Stimulated activated naive CD4-positive, alpha-beta T cell (primary cell): ENCODE data around the gene GFY.

ENCODE experiments used
- DNase-seq, 6 experiments: peaks; one replicate each; lab custom pipeline; 2025; lab: John Stamatoyannopoulos, UW

Gene GFY, protein sequence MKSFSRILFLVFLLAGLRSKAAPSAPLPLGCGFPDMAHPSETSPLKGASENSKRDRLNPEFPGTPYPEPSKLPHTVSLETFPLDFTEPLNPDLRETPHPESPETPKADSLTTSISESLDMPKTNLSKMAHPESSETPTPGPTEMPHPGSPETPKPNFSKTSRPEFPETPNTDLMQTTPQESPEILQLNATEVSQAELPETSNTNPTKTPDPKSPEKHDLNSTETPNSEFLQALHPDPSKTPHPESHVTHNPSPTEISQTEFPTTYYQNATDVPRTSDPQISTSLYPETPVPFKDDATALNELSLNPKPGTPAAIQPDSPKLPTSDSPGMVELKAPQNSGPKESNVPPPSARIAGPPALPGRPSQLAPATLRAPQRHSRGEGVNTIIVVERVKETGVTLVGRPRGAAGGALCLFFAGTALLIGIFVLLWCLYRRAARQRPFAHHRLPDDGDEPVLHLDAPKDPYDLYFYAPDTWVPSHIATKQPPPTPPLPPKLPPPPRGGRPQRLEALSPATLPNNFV

GRCh38 chr19:49425178-49425577 lies at the start of gene GFY:
TSS of gene GFY (plus strand) at chr19:49425388. CDS start at chr19:49426431, 1,043 bp downstream.
- no peak for DNase-seq

GRCh38 chr19:49378512-49378911 lies 46.7 kb upstream of the GFY start:
- DNase-seq = no peak

GRCh38 chr19:49380391-49380790 lies 44.8 kb upstream of the GFY start:
- DNase-seq = no peak

GRCh38 chr19:49382639-49383038 lies 42.5 kb upstream of the GFY start:
- DNase-seq = no peak

DNA sequence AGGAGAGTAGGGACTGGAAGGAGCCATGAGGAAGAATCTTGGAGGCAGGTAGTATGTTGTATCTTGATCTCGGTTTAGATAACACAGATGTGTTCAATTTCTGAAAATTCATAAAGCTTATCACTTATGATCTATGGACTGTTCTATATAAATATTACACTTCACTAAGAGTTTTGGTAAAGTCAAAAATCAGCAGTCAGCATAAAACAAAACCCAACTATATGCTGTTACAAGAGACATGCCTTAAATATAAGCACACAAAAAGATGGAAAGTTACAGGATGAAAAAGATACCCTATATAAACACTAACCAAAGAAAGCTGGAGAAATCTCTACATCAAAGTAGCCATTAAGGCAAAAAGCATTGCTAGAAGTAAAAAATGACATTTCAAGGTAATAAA lies 41.6 kb upstream of the GFY start:
- no peak for DNase-seq

DNA sequence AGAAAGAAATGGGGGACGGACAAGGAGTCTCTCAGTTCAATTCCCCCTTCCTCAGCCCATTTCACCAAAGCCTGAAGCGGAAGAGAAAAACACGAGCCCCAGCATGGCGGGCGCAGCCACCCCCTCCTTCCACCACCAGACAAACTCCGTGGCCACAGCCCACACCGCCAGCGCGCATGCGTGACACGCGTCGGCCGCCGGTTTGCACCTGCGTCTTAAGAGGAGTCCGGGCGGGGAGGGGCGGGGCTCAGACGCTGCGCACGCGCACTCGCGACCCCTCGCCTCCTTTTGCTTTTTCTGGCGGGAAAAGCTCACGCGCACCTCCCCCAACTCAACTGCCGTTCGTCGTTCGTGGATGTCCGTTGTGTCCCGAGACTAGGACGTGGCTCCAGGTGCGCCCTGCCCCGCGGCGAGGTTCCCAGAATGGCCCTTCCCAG lies 37.2 kb upstream of the GFY start, which contains the start of gene KASH5:
TSS of gene KASH5 (plus strand) at position 314 of the 437 bp plus-strand sequence. CDS start 2,635 bp downstream, outside the sequence.
- peak; percentile 51 to 85 (median 80) for DNase-seq

DNA sequence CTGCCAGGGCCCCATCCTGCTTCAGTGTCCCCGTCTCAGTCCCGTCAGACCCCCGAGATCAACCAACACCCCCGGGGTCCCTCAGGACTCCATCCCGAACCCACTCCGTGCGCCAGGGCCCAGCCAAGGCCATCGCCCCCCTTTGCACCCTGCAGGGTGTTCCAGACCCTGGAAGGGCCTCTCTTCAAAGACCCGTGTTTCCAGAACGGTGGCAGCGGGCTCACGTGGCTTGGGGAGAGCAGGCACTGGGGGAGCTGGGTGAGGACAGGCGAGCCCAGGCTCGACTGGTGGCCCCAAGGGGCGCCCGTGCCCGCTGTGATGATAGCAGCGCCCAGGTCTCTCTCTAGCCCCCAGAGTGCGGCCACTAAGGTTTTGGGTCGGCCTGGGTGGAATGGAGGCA lies 35.8 kb upstream of the GFY start:
- no peak for DNase-seq

DNA sequence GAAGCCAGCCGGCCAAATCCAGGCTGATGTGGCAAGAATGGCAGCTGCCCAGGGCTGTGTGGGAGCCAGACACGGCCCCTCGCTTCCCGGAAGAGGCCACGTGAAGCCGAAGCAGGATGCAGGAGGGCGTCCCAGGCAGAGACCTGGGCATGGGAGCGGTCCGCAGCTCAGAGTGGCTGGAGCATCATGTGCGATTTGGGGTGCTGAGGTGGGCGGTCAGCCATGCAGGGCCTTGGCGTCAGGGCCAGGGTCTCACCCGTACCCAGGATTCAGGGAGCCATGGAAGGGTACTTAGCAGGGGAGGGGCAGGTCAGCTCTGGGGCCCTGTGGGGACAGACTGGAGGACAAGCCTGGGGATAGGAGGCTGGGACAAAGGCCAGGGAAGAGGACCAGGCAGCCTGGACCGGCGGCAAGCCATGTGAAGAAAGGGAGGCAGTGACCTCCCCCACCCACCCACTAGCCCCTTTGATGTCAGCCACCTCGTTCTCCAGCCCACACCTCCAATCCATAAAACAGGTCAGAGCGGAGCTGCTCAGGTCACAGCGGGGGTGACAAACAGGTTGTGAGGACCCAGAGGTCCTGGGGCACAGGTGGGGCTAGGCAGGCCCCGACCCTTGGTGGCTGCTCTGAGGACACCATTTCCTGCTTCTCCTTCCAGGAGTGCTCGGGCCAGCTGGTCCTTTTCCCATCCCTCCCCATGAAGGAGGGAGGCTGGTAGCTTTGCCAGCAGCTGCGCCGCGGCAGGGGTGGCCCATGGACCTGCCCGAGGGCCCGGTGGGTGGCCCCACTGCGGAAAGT lies 34.9 kb upstream of the GFY start:
- DNase-seq = no peak

- DNase-seq = no peak
These were observed 34.2 kb upstream of the GFY start for GRCh38 chr19:49390929-49391359.

GRCh38 chr19:49391581-49392399 lies 33.4 kb upstream of the GFY start:
- DNase-seq = peak; percentile 56 to 81 (median 72)

DNA sequence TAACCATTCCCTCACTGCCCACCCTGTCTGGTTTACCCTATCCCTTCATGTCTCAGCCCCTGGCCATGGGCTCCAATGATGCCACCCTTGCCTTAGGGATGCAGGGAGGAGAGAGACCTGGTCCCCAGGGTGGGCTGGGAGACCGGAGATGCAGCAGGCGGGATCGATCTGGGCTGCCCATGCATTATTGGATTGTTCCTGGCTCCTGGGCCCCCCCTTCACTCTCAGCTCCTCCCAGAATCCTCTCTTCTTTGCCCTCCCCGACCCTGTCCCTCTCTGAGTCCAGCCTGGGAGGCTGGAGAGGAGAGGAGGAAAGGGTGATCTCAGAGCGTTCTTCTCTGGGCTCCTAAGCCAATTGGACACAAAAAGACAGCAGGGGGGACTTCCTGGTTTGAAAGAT lies 31.3 kb upstream of the GFY start:
- DNase-seq = no peak

DNA sequence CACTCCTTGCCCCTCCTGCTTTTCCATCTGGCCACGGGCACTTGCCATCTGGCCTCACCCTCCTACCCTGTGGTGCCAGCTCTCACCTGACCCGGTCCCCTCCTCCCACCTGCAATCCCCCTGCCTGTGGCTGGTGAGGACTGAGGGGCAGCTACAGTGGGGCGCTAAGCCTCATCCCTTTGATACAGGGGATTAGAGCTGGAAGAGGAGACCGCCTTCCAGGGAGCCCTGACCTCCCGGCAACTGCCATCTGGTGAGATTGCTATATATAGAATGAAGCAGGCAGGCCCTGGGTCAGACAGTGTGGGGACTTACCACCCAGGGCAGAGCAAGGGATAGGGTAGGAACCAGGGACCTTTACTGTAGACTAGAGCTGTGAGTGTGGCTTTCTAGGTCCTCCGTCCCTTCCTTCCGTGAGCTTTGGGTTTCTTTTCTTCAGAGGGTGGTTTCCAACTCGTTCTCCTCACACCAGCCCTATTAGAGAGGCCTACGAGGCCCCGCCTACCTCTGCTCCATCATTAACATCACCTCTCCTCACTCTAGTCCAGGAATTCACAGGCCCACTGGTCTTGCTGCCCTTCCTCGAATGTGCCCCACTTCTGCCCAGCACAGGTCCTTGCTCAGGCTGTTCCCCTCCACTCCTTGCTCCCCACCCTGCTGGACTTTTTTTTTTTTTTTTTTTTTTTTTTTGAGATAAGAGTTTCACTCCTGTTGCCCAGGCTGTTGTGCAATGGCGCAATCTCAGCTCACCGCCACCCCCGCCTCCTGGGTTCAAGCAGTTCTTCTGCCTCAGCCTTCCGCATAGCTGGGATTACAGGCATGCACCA lies 29.4 kb upstream of the GFY start:
- no peak for DNase-seq

DNA sequence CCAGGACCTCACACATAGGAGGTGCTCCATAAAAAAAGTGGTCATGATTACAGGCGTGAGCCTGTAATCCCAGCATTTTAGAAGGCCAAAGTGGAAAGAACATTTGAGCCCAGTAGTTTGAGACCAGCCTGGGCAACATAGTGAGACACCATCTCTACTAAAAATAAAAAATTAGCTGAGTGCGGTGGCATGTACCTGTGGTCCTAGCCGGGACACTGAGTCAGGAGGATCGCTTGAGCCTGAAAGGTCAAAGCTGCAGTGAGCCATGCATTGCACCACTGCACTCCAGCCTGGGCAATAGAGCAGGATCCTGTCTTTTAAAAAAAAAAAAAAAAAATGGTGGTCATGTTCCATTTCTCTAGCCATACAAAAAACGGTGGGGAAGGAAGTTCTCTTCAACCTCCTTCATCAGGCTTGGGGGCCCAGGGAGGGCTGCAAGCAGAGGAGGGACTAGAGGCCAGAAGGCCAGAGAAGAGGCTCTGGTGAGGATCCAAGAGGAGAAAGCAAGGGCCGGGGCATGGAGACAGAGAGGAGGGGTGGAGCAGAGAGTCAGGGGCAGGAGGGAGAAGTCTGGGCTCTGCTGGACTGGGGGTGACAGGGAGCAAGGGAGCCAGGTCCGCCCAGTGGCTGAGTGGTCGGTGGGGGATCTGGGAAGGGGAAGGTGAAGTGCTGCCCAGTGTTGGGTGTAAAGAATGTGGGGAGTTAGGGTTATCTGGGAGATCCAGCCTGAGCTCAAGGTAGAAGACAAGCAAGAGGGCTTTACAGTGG lies 28.3 kb upstream of the GFY start:
- no peak for DNase-seq

DNA sequence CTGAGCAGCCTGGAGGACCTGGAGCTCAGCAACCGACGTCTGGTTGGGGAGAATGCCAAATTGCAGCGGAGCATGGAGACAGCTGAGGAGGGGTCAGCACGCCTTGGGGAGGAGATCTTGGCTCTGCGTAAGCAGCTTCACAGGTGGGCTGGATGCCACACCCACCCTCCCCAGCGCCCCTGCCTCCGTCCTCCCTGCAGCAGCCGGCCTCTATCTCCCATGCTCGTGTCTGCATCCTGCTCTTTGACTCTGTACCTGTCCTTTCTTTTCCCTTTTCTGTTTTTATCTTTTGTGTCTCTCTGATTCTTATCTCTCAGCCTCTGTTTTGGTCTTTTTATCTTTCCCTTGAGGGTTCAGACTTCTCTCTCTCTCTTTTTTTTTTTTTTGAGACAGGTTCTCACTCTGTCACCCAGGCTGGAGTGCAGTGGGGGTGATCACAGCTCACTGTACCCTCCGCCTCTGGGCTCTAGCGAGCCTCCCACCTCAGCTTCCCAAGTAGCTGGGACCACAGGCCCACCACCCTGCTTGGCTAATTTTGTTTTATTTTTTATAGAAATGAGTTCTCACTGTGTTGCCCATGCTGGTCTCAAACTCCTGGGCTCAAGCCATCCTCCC lies 27.1 kb upstream of the GFY start:
- peak in 2 of 6 experiments; percentile 24 for DNase-seq

DNA sequence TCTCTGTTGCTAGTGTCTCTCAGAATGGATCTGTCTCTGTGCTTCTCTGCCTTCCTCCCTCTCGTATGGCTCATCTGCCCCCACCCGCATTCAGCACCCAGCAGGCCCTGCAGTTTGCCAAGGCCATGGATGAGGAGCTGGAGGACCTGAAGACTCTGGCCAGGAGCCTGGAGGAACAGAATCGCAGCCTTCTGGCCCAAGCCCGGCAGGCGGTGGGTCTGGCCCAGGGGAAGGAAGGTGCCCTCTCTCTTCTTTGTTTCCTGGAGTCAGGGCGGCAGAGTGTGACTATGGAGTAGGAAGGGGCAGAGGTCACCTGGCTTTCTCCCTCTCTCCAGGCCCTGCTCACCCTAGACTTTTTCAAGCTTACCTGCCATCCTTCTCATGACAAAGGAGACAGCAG lies 26.3 kb upstream of the GFY start:
- no peak for DNase-seq

DNA sequence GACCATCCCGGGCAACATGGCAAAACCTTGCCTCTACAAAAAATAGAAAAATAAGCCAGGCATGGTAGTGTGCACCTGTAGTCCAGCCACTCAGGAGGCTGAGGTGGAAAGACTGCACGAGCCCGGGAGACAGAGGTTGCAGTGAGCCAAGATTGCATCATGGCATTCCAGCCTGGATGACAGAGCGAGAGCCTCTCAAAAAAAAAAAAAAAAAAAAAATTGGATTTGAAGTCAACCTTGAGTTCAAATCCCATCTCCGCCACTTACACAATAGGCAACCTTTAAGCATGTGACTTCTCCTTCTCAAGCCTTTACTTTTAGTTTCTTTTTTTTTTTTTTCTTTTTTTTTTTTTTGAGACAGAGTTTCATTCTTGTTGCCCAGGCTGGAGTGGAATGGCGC lies 25.2 kb upstream of the GFY start:
- no peak for DNase-seq

DNA sequence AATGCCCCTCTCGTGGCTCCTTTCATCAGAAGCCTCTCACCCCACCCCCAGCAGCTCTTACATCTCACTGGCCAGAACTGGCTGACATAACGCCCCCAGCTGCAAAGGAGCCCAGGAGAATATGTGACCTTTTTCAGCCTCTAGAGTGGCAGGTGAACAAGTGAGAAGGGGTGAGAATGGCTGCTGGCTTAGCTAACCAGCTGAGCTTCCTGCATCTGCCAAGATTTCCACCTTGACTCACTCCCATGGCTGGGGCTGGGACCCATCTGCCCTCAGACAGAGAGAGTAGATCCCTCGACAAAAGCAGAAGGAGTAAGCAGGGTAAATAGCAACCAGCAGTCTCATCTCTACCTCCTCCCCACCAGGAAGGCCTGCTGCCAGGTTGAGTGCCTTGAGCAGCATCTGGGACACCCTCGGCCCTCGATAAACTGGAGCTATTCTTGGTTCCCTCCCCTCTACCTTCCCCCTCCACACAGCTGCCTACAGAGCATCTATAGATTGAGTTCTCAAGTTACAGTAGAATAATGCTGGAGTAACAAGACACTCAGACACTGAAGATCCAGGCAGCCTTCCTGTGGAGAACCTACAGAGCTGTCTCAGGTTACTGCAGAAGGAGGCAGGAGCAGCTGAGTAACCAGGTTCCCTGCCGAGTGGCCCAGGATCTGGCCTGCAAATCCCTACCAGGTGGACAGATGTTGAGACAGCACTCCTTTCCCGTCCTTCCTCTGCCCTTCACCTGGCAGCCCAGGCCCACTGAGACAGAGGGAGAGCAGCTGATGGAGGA lies 21.6 kb upstream of the GFY start:
- DNase-seq = no peak

- DNase-seq = no peak
These were observed 18.1 kb upstream of the GFY start for GRCh38 chr19:49407079-49407478.

DNA sequence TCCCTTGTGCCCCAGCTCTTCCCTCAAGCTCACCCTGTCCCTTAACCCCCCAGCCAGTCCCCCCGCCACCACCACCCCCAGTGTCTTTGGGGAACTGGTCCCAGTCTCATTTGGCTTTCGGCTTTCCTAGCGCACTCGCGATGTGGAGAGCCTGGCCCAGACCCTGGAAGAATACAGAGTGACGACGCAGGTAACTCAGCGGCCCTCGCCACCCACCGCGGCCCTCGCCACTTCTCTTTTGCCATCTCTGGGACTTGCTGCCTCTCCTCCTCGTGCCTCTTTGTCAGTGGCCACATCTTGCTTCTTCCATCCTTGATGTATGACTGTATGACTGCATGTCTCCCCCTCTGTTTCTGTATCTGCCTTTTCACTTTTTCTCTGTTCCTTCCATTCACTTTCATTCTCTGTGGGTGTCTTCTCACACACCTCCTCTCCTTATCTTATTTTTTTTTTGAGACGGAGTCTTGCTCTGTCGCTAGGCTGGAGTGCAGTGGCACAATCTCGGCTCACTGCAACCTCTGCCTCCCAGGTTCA lies 17.6 kb upstream of the GFY start:
- no peak for DNase-seq
